KBM-7 (cell line): ENCODE results near the gene MED31.

Source experiments
- DNase-seq: peaks from one replicate; pipeline ENCODE4 v3.0.0-alpha.2; 2015
- in situ Hi-C: fragments of 300-500 bp; cut with MboI; formaldehyde crosslinking; loops from 2 replicates; pipeline ENCODE4 v1.14.3; 2020; ENCODE audit warnings: low sequenced_read_pairs, low pct_unique_long_range_greater_than_20kb, mixed read lengths

MED31 gene

GRCh38 chr17:6637458-6637840 lies 14.0 kb downstream of the MED31 start:
- no peak for DNase-seq
- in situ Hi-C loops, result loop anchor here (25.0 kb wide), 1 partner anchor 175 kb away; no protein-coding TSS in a partner anchor

DNA sequence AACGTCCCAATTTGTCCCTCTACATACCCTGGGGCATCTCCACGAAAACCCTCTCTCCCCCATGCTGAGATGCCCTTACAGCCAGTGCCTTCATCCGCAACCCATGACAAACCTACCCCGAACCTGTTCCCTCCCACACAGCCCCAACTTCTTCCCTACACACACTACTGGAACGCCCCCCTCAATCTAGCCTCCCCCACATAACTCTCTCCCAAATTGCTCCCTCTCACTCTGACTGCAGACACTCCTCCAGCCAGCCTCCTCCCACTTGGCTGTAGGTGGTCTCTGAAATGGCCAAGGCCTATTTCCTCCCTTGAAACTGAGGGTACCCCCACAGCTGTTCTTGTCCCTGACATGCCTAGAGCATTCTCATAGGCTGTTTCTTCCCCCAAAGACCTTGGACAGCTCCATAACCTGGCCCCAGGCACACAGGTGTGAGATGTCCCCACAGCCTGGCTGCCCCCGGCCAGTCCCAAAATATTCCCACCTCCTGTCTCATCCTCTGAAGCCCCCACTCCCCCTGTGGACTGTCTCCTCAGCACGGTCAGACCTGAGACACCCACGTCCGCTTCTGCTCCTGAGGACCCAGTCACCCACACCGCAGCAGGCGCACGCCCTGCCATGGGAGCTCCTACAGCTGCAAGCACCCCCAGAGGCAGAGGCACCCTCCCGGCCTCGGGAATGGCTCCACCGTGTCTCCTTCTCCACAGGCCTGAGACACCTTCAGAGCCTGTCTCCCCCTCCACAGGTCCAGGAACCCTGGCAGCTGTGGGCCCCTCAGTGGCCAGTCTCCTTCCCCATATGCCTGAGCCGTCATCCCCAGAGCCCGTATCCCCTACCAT lies 14.6 kb downstream of the MED31 start:
- in situ Hi-C loops, result loop anchor here (25.0 kb wide), 1 partner anchor 175 kb away; no protein-coding TSS in a partner anchor
- DNase-seq, result no peak

DNA sequence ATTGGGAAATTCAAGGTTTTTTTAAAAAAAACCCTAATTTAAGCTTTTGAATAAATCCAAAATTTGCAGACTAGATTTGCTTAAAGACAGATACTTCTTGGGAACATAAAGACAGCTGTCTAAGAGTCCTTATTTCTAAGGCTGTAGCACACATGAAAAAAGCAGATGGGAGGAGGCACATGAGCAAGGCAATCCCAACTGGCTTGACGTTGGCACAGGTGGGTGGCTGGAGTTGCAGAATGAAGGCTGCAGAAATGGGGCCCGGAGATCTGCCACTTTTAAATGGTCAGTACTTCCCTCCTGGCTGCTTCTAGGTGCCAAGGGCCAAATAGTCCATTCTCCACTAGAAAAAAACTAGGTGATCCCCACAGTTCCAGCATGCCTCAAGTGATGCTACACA lies 15.3 kb downstream of the MED31 start:
- no peak for DNase-seq
- in situ Hi-C loops, result loop anchor here (25.0 kb wide), 1 partner anchor 174 kb away; no protein-coding TSS in a partner anchor

GRCh38 chr17:6633263-6633662 lies 18.1 kb downstream of the MED31 start:
- in situ Hi-C loops, result loop anchor here (25.0 kb wide), 1 partner anchor 171 kb away; no protein-coding TSS in a partner anchor
- DNase-seq, result no peak

DNA sequence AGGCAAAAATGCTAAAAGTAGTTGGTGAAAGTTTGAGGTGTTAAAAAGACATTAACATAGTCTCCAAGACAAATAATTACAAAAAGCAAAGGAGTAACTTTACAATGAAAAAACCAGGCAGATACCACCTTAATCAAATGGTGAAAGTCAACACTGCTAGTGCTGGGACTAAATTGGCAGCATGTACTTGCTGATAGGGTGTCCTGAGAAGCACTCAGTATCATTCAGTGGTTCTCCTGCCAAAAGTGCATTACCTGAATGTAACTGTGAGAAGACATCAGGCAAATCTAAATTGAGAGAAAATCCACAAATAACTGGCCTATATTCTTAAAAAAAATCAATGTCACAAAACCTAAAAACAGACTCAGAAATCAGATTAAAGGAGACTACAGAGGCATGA lies 18.9 kb downstream of the MED31 start:
- in situ Hi-C loops, result loop anchor here (25.0 kb wide), 1 partner anchor 170 kb away; no protein-coding TSS in a partner anchor
- DNase-seq, result no peak

GRCh38 chr17:6630390-6630789 lies 21.0 kb downstream of the MED31 start:
- DNase-seq, result no peak
- in situ Hi-C loops, result loop anchor here (25.0 kb wide), 1 partner anchor 168 kb away; no protein-coding TSS in a partner anchor

DNA sequence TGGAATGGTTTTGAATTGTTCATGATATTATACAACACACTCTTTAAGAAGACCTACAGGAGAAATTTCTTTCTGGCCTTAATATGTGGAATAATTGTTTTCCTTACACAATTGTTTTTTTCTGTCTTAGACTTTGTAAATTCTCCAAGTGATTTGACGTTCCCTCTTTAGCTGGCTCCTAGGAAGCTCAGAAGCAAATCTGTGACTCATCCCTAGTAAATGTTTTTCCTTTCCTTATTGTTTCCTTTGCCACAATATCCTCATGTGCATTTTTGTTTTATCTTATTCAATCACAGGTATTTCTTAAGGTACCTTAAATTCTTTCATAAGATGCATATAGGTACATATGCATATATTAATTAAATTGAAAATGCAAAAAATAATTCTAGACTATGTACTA lies 24.4 kb downstream of the MED31 start:
- DNase-seq, result no peak
- in situ Hi-C loops, result loop anchor here (25.0 kb wide), 1 partner anchor 165 kb away; no protein-coding TSS in a partner anchor

GRCh38 chr17:6626616-6627015 lies 24.8 kb downstream of the MED31 start:
- in situ Hi-C loops, result loop anchor here (25.0 kb wide), 1 partner anchor 164 kb away; no protein-coding TSS in a partner anchor
- no peak for DNase-seq

DNA sequence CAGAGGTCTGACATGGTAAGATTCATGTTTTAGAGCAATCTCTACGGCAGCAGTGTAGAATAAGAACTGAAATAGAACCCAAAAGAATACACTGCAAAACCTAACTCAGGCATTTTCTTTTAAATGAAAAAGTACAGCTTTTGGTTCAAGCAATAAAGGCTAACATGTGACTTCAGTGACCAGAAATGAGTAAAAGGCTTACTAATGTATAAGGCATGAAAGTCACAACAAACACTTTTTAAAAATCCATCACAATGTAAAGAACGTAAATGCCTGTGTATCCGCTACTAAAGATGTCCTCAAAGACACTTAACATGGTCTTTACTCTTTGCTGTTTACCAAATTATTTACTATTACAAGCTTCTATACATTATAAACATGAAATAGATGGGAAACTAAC lies 27.5 kb downstream of the MED31 start:
- DNase-seq, result no peak
- in situ Hi-C loops, result no loop called here

DNA sequence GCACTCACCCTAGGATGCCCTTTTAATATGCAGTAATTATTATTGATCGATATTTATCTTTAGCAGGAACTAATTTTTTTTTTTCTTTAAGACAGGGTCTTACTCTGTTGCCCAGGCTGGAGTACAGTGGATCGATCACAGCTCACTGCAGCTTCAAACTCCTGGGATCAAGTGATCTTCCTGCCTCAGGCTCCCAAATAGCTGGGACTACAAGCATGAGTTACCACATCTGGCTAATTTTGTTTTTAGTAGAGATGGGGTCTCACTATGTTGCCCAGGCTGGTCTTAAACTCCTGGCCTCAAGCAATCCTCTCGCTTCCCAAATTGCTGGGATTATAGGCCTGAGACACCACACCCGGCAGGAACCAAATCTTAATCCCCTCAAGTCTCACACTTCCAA lies 40.2 kb downstream of the MED31 start:
- DNase-seq, result no peak
- in situ Hi-C loops, result no loop called here

- in situ Hi-C loops, result no loop called here
These were observed 41.4 kb downstream of the MED31 start for GRCh38 chr17:6610011-6610410.

GRCh38 chr17:6608321-6608720 lies 43.1 kb downstream of the MED31 start:
- DNase-seq, result no peak
- in situ Hi-C loops, result no loop called here

More at GRCh38 chr17:6610011-6610410, 41.4 kb downstream of the MED31 start:
- no peak for DNase-seq

- no peak for DNase-seq
- in situ Hi-C loops, result no loop called here
These were observed 46.3 kb downstream of the MED31 start for GRCh38 chr17:6605142-6605541.

DNA sequence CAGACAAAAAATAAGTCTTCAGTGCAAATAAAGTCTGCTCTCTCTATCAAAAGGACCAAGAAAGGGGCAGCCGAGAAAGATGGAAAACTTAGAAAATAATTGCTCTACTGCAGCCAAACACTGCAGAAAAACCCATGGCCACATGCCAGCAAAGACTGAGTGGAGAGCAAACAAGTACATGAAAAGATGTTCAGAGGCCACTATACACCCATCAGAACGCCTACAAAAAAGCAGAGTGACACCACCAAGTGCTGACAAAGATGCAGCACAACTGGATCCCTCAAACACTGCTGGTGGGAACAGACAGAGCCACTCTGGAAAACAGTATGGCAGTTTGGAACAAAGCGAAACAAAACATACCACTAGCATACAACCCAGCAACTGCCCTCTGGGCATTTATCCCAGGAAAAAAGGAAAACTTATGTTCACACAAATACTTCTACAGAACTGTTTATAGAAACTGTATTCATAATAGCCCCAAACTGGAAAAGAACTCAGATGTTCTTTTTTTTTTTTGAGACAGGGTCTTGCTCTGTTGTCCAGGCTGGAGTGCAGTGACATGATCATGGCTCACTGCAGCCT lies 47.6 kb downstream of the MED31 start:
- no peak for DNase-seq
- in situ Hi-C loops, result no loop called here

DNA sequence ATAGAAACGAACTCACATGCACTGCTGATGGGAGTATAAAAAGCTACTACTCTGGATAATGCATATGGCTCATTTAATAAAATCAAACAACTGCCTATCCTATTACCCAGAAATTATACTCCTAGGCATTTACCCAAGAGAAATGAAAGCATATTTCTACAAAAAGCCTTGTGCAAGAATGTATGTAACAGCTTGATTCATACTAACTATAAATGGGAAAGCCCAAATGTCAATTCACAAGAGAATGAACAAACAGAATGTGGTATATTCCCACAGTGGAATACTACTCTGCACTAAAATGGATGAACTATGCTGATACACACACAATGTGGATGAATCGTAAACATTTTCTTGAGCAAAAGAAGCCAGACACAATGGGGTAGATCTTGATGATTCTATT lies 49.3 kb downstream of the MED31 start:
- DNase-seq, result no peak
- in situ Hi-C loops, result no loop called here

GRCh38 chr17:6599364-6599763 lies 52.0 kb downstream of the MED31 start:
- in situ Hi-C loops, result no loop called here

DNA sequence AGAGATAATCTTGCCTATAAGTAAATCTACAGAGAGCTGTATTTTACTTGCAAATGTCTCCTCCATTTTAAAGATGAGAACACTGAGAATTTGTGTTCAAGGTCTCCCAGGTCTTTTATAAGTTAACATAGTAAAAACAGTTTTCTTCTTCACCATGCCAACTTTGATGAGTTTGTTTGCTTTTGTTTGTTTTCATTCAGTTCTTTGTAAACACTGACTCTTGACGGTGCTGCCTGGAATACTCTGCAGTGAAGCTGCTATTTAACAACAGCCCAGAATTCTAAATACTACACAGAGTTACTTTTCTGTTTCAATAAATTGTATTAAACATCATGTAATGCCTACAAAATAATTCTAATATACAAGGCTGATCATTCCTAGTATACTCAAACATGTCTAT lies 53.7 kb downstream of the MED31 start:
- DNase-seq, result no peak
- in situ Hi-C loops, result no loop called here

More at GRCh38 chr17:6599364-6599763, 52.0 kb downstream of the MED31 start:
- DNase-seq, result peak; percentile 78

- in situ Hi-C loops, result no loop called here
- DNase-seq, result no peak
These were observed 54.5 kb downstream of the MED31 start for GRCh38 chr17:6596941-6597340.

GRCh38 chr17:6596511-6596910 lies 54.9 kb downstream of the MED31 start:
- in situ Hi-C loops, result no loop called here

DNA sequence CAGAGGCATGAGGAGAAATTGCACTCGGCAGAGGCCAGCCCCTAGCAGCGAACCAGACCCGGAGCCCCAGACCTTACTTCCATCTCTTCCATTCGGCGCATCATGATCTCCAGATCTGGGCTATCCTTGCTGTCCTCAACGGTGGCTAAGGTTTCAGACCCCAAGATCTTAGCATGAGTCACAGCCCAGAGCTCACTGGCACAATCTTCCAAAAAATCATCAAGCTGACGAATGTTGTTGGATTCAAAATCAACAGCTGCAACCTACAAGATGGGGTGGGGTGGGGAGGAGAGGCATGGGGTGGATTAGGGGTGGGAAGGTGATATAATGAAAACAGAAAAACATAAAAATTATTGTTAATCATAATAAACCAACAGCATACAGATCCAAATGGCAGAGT lies 55.3 kb downstream of the MED31 start:
- in situ Hi-C loops, result no loop called here
- no peak for DNase-seq

More at GRCh38 chr17:6596511-6596910, 54.9 kb downstream of the MED31 start:
- no peak for DNase-seq
